DOHH2 (cell line): ENCODE results near the gene WDFY4.

Experiments
- H3F3A ChIP-seq: fragments of 200-600 bp; sonication (generic), shearing (Covaris generic); 2 replicates; pipeline ENCODE4 v1.6.0; 2016; ENCODE audit warnings: antibody characterized with exemption, mild to moderate bottlenecking; ENCODE audit not compliant: control insufficient read depth, insufficient read depth
- H3K27ac ChIP-seq: fragments of 200-600 bp; sonication (generic); 2 replicates; pipeline ENCODE4 v1.5.1; 2014; ENCODE audit warnings: low read depth, mild to moderate bottlenecking, low read length, moderate library complexity
- H3K27me3 ChIP-seq: fragments of 200-600 bp; sonication (generic); 2 replicates; pipeline ENCODE4 v1.6.1; 2014; ENCODE audit warnings: mild to moderate bottlenecking, low read length, mixed read lengths; ENCODE audit not compliant: control insufficient read depth
- H3K36me3 ChIP-seq: fragments of 200-600 bp; sonication (generic); 2 replicates; pipeline ENCODE4 v1.6.1; 2014; ENCODE audit warnings: mild to moderate bottlenecking, low read length, moderate library complexity, mixed read lengths; ENCODE audit not compliant: control insufficient read depth
- H3K4me1 ChIP-seq: fragments of 200-600 bp; sonication (generic); 2 replicates; pipeline ENCODE4 v1.6.1; 2014; ENCODE audit warnings: mild to moderate bottlenecking, low read length, mixed read lengths; ENCODE audit not compliant: control insufficient read depth
- H3K4me2 ChIP-seq: fragments of 200-600 bp; sonication (generic); 2 replicates; pipeline ENCODE4 v1.6.0; 2014; ENCODE audit warnings: mild to moderate bottlenecking, low read length, moderate library complexity
- H3K4me3 ChIP-seq: fragments of 200-600 bp; sonication (generic); 2 replicates; pipeline ENCODE4 v1.5.1; 2014; ENCODE audit warnings: mild to moderate bottlenecking, low read length, mixed read lengths
- H3K79me2 ChIP-seq: fragments of 200-600 bp; sonication (generic); 2 replicates; pipeline ENCODE4 v1.6.1; 2014; ENCODE audit warnings: mild to moderate bottlenecking, low read length, mixed read lengths; ENCODE audit not compliant: control insufficient read depth
- H3K9me2 ChIP-seq: fragments of 200-600 bp; sonication (generic); replicated peaks from 2 replicates; pipeline ENCODE4 v1.6.1; 2014; ENCODE audit warnings: mild to moderate bottlenecking, low read length, mixed read lengths; ENCODE audit not compliant: control insufficient read depth
- H3K9me3 ChIP-seq: fragments of 200-600 bp; sonication (generic); 2 replicates; pipeline ENCODE4 v1.6.1; 2014; ENCODE audit warnings: antibody characterized with exemption, low read length, mixed read lengths; ENCODE audit not compliant: control insufficient read depth, insufficient read depth
- H4K20me1 ChIP-seq: fragments of 200-600 bp; sonication (generic); 2 replicates; pipeline ENCODE4 v1.6.0; 2014; ENCODE audit warnings: low read depth, mild to moderate bottlenecking, antibody characterized with exemption, low read length, moderate library complexity; ENCODE audit not compliant: control insufficient read depth, insufficient read depth
- CTCF ChIP-seq: fragments of 200-600 bp; sonication (generic); IDR thresholded peaks from one replicate; pipeline ENCODE4 v1.5.1; 2014; ENCODE audit warnings: antibody characterized with exemption, mild to moderate bottlenecking, low read depth, low read length; ENCODE audit not compliant: poor library complexity, severe bottlenecking
- EZH2phosphoT487 ChIP-seq: fragments of 200-600 bp; sonication (generic); IDR thresholded peaks from 2 replicates; pipeline ENCODE4 v1.6.1; 2017; ENCODE audit warnings: borderline replicate concordance, mild to moderate bottlenecking, antibody characterized with exemption, low read length, moderate library complexity, mixed read lengths

Gene WDFY4

GRCh38 chr10:48760983-48761382, 76.3 kb downstream of the WDFY4 start:
- Histone ChIP-seq H3K9me3 (no peaks in the 10 kb centered on the region), H3K27me3 (no peaks in the 10 kb centered on the region), H3K27ac (no peak overlapping the region), H3K4me2 (no peak overlapping the region), H3F3A (no peaks in the 10 kb centered on the region), H3K4me3 (no peak overlapping the region), H3K79me2 (peaks cover 30% of the 10 kb centered on the region), H3K9me2 (no peaks in the 10 kb centered on the region), H3K36me3 (peaks cover 77% of the 10 kb centered on the region), H3K4me1 (peaks cover 12% of the 10 kb centered on the region), H4K20me1 (no peaks in the 10 kb centered on the region)
- TF ChIP-seq EZH2phosphoT487 = no peak

- Histone ChIP-seq H4K20me1 (no peaks in the 10 kb centered on the region), H3K36me3 (peaks cover 85% of the 10 kb centered on the region), H3K9me3 (no peaks in the 10 kb centered on the region), H3F3A (no peaks in the 10 kb centered on the region), H3K4me2 (no peak overlapping the region), H3K27ac (no peak overlapping the region), H3K4me3 (no peak overlapping the region), H3K79me2 (peaks cover 16% of the 10 kb centered on the region), H3K9me2 (no peaks in the 10 kb centered on the region), H3K4me1 (peaks cover 12% of the 10 kb centered on the region), H3K27me3 (no peaks in the 10 kb centered on the region)
- TF ChIP-seq CTCF (no peak), EZH2phosphoT487 (no peak)
Observed at GRCh38 chr10:48762064-48763042, 77.7 kb downstream of the WDFY4 start.

- H3K4me1 ChIP-seq = peaks cover 5% of the 10 kb centered on the region
- no peak overlapping the region for H3K4me2 ChIP-seq
- no peak overlapping the region for H3K4me3 ChIP-seq
- H3F3A ChIP-seq = no peaks in the 10 kb centered on the region
- H3K9me2 ChIP-seq = no peaks in the 10 kb centered on the region
- peaks cover 87% of the 10 kb centered on the region for H3K36me3 ChIP-seq
- H3K9me3 ChIP-seq = no peaks in the 10 kb centered on the region
- no peak overlapping the region for H3K27ac ChIP-seq
- H3K79me2 ChIP-seq = peaks cover 5% of the 10 kb centered on the region
- H3K27me3 ChIP-seq = no peaks in the 10 kb centered on the region
- no peak for TF ChIP-seq CTCF
- TF ChIP-seq EZH2phosphoT487 = no peak
- H4K20me1 ChIP-seq = no peaks in the 10 kb centered on the region
Observed at GRCh38 chr10:48763403-48763965, 78.8 kb downstream of the WDFY4 start.

- Histone ChIP-seq H3K9me2 (no peaks in the 10 kb centered on the region), H3K9me3 (no peaks in the 10 kb centered on the region), H3K4me3 (no peak overlapping the region), H3K4me2 (no peak overlapping the region), H3K27me3 (no peaks in the 10 kb centered on the region), H3K4me1 (no peaks in the 10 kb centered on the region), H3K36me3 (peaks cover 86% of the 10 kb centered on the region), H3F3A (no peaks in the 10 kb centered on the region), H3K27ac (no peak overlapping the region), H4K20me1 (no peaks in the 10 kb centered on the region), H3K79me2 (no peaks in the 10 kb centered on the region)
- TF ChIP-seq EZH2phosphoT487 = no peak
- TF ChIP-seq CTCF = no peak
Observed at GRCh38 chr10:48764486-48764885, 79.8 kb downstream of the WDFY4 start.
